GM12872 (cell line): ENCODE measurements around the gene IMPG1.

ENCODE experiments used
- CTCF ChIP-seq: IDR thresholded peaks from 3 replicates; pipeline ENCODE4 v1.5.1; 2011; ENCODE audit warnings: low read depth, mild to moderate bottlenecking, low read length, moderate library complexity; ENCODE audit not compliant: insufficient read depth

IMPG1 gene

GRCh38 chr6:75993236-75994162 lies 79.0 kb downstream of the IMPG1 start:
- TF ChIP-seq CTCF = no peak

GRCh38 chr6:75991941-75992340 lies 80.5 kb downstream of the IMPG1 start:
- no peak for TF ChIP-seq CTCF

- no peak for TF ChIP-seq CTCF
Measured at GRCh38 chr6:75986935-75987334, 85.5 kb downstream of the IMPG1 start.

- no peak for TF ChIP-seq CTCF
Measured at GRCh38 chr6:75975904-75976303, 96.6 kb downstream of the IMPG1 start.

- TF ChIP-seq CTCF = no peak
Measured at GRCh38 chr6:75970093-75970492, 102.4 kb downstream of the IMPG1 start.

GRCh38 chr6:75968143-75968542 lies 104.3 kb downstream of the IMPG1 start:
- no peak for TF ChIP-seq CTCF

- no peak for TF ChIP-seq CTCF
Measured at GRCh38 chr6:75963569-75963968, 108.9 kb downstream of the IMPG1 start.
